Neuronal stem cell (in vitro differentiated cells): ENCODE measurements around the gene C10orf95.

Experiments used
- DNase-seq: peaks from one replicate; pipeline ENCODE4 v3.0.0-alpha.2; 2013; ENCODE audit warnings: low spot score
- H2AFZ ChIP-seq: one replicate; pipeline ENCODE4 v1.6.1; 2013; ENCODE audit warnings: mild to moderate bottlenecking, low read length, inconsistent platforms
- H2AK5ac ChIP-seq: 2 replicates; pipeline ENCODE4 v1.6.1; 2013; ENCODE audit warnings: low read depth, mild to moderate bottlenecking, inconsistent platforms, low read length, moderate library complexity, mixed read lengths
- H2BK120ac ChIP-seq: 2 replicates; pipeline ENCODE4 v1.6.1; 2013; ENCODE audit warnings: low read depth, mild to moderate bottlenecking, inconsistent platforms, low read length, moderate library complexity, mixed read lengths
- H2BK12ac ChIP-seq: one replicate; pipeline ENCODE4 v1.6.1; 2013; ENCODE audit warnings: low read length, inconsistent platforms
- H2BK15ac ChIP-seq: 2 replicates; pipeline ENCODE4 v1.6.1; 2013; ENCODE audit warnings: mild to moderate bottlenecking, low read length, inconsistent platforms, mixed read lengths
- H2BK5ac ChIP-seq: one replicate; pipeline ENCODE4 v1.6.1; 2013; ENCODE audit warnings: inconsistent platforms, mild to moderate bottlenecking, low read length, moderate library complexity
- H3K14ac ChIP-seq: one replicate; pipeline ENCODE4 v1.6.1; 2013; ENCODE audit warnings: low read length, inconsistent platforms
- H3K18ac ChIP-seq: 2 replicates; pipeline ENCODE4 v1.6.1; 2013; ENCODE audit warnings: low read length, inconsistent platforms
- H3K23ac ChIP-seq: 2 replicates; pipeline ENCODE4 v1.6.1; 2013; ENCODE audit warnings: low read depth, mild to moderate bottlenecking, mixed read lengths, low read length, inconsistent platforms; ENCODE audit not compliant: poor library complexity
- H3K27ac ChIP-seq: replicated peaks from 3 replicates; pipeline ENCODE4 v1.5.1; 2013; ENCODE audit warnings: low read length, inconsistent platforms
- H3K27me3 ChIP-seq, 3 experiments: 2 replicates each; pipeline ENCODE4 v1.6.1; 2013; ENCODE audit warnings: low read length in 3 of 3, mild to moderate bottlenecking in 2 of 3, inconsistent platforms in 1 of 3, low read depth in 1 of 3, mixed read lengths in 1 of 3, moderate library complexity in 1 of 3; ENCODE audit not compliant: control insufficient read depth in 3 of 3, insufficient read depth in 3 of 3
- H3K36me3 ChIP-seq, 2 donors: replicated peaks in 1 of 2; 2 replicates each; pipeline ENCODE4 v1.6.1; 2013; ENCODE audit warnings: low read length in 2 of 2; ENCODE audit not compliant: control insufficient read depth in 2 of 2, insufficient read depth in 2 of 2
- H3K4ac ChIP-seq: 2 replicates; pipeline ENCODE4 v1.6.1; 2013; ENCODE audit warnings: inconsistent platforms, mild to moderate bottlenecking, low read length, moderate library complexity
- H3K4me1 ChIP-seq, 2 donors: 1 replicate in 1 of 2; 2 replicates in 1 of 2; pipeline ENCODE4 v1.6.1; 2013; ENCODE audit warnings: low read length in 2 of 2, low read depth in 1 of 2; ENCODE audit not compliant: control insufficient read depth in 2 of 2, insufficient read depth in 1 of 2
- H3K4me2 ChIP-seq: one replicate; pipeline ENCODE4 v1.6.1; 2013; ENCODE audit warnings: mild to moderate bottlenecking, low read length, inconsistent platforms; ENCODE audit not compliant: insufficient read depth, poor library complexity, severe bottlenecking
- H3K4me3 ChIP-seq, 2 donors: 2 replicates each; pipeline ENCODE4 v1.5.1; 2013; ENCODE audit warnings: low read length in 2 of 2, mild to moderate bottlenecking in 2 of 2, inconsistent platforms in 1 of 2, moderate library complexity in 1 of 2
- H3K79me1 ChIP-seq: one replicate; pipeline ENCODE4 v1.6.1; 2013; ENCODE audit warnings: low read depth, mild to moderate bottlenecking, inconsistent platforms, low read length, moderate library complexity
- H3K9ac ChIP-seq: one replicate; pipeline ENCODE4 v1.6.1; 2013; ENCODE audit warnings: mild to moderate bottlenecking, low read depth, low read length, inconsistent platforms; ENCODE audit not compliant: poor library complexity
- H3K9me3 ChIP-seq, 2 donors: replicated peaks in 1 of 2; 2 replicates each; pipeline versions ENCODE3 to v1.6.1; 2013; ENCODE audit warnings: low read length in 2 of 2, mild to moderate bottlenecking in 2 of 2, inconsistent platforms in 1 of 2, low read depth in 1 of 2, mixed read lengths in 1 of 2, moderate library complexity in 1 of 2; ENCODE audit not compliant: control insufficient read depth in 2 of 2, insufficient read depth in 1 of 2
- H4K8ac ChIP-seq: one replicate; pipeline ENCODE4 v1.6.1; 2013; ENCODE audit warnings: low read depth, mild to moderate bottlenecking, inconsistent platforms, low read length, moderate library complexity
- H4K91ac ChIP-seq: one replicate; pipeline ENCODE4 v1.6.1; 2013; ENCODE audit warnings: low read length, low read depth, mild to moderate bottlenecking, inconsistent platforms; ENCODE audit not compliant: poor library complexity
- WGBS, 2 donors: extraction: QIAGEN DNeasy Blood & Tissue Kit; methylation state at CpG; one replicate each; pipeline ENCODE4 v1.1.7; 2013; ENCODE audit warnings: missing lambda C conversion rate in 2 of 2, mixed read lengths in 1 of 2; ENCODE audit not compliant: insufficient read length in 2 of 2, insufficient replicate concordance in 1 of 2; ENCODE audit errors: extremely low coverage in 2 of 2; 5-methylcytosine and 5-hydroxymethylcytosine counted together

Gene C10orf95

DNA sequence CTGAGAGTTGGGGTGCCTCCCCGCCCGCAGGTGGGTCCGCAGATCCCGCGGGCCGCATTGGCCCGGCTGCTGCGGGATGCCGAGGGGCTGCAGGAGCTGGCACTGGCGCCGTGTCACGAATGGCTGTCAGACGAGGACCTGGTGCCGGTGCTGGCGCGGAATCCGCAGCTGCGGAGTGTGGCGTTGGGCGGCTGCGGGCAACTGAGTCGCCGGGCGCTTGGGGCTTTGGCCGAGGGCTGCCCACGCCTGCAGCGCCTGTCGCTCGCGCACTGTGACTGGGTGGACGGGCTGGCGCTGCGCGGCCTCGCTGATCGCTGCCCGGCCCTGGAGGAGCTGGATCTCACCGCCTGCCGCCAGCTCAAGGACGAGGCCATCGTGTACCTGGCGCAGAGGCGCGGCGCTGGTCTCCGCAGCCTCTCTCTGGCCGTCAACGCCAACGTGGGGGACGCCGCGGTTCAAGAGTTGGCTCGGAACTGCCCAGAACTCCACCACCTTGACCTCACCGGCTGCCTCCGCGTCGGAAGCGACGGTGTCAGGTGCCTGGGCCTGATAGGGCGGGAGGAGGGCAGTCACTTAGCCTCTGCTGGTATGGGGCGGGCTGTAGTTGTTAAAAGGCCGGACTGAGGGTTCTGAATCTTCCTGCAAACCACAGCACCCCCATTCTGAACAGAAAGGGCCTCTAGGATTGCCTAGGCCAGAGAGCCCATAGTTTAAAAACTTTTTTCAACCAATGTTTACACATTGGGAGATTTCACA, 29.4 kb downstream of the C10orf95 start:
- DNase-seq: no peak
- WGBS, 2 donors: no CpG with 5 or more reads among the region's 62 CpGs
- Histone ChIP-seq H3K9me3 (no peaks in the 10 kb centered on the region), H3K9ac (peak overlapping the region; percentile 95), H4K91ac (no peak overlapping the region), H2BK120ac (no peak overlapping the region), H3K18ac (peak overlapping the region; percentile 86), H3K23ac (peak overlapping the region; percentile 46), H3K4ac (no peak overlapping the region), H3K4me1 (peaks cover 24 to 27% of the 10 kb centered on the region in 2 donors), H3K4me3 (peak overlapping the region; percentile 81 to 96), H2BK15ac (no peak overlapping the region), H3K27ac (no peak overlapping the region), H2BK5ac (peak overlapping the region; percentile 33), H4K8ac (no peak overlapping the region), H2AK5ac (peak overlapping the region; percentile 25), H3K79me1 (no peaks in the 10 kb centered on the region), H3K36me3 (peaks cover 11 to 34% of the 10 kb centered on the region in 2 donors), H2BK12ac (no peak overlapping the region), H2AFZ (peak overlapping the region; percentile 98), H3K4me2 (peak overlapping the region; percentile 100), H3K14ac (peak overlapping the region; percentile 43), H3K27me3 (peaks cover 0 to 15% (median 0%) of the 10 kb centered on the region in 3 experiments)

DNA sequence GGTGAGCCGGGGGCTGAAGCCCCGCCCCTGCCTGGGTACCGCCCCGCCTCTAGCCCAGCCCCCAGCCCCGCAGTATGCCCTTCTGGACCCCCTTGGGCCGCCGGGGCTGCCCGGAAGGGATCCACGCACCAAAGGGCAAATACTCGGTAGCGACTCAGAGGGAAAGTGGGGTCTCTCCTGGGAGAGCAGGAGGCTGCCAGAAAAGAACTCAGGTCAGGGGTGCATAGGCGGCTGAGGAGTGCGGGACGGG, 29.9 kb downstream of the C10orf95 start:
- H2AK5ac ChIP-seq: peak overlapping the region; percentile 25
- no peak overlapping the region for H3K27ac ChIP-seq
- H3K4me3 ChIP-seq: peak overlapping the region; percentile 81 to 96
- WGBS, 2 donors: no CpG with 5 or more reads among the region's 14 CpGs
- no peak for DNase-seq
- H3K9me3 ChIP-seq: no peaks in the 10 kb centered on the region
- H3K14ac ChIP-seq: peak overlapping the region; percentile 43
- no peaks in the 10 kb centered on the region for H3K79me1 ChIP-seq
- peak overlapping the region; percentile 95 for H3K9ac ChIP-seq
- H4K8ac ChIP-seq: no peak overlapping the region
- H2BK15ac ChIP-seq: no peak overlapping the region
- peaks cover 0 to 15% (median 0%) of the 10 kb centered on the region in 3 experiments for H3K27me3 ChIP-seq
- H2BK5ac ChIP-seq: peak overlapping the region; percentile 33
- no peak overlapping the region for H4K91ac ChIP-seq
- H3K23ac ChIP-seq: peak overlapping the region; percentile 74
- peak overlapping the region; percentile 98 for H2AFZ ChIP-seq
- no peak overlapping the region for H3K4ac ChIP-seq
- peak overlapping the region; percentile 100 for H3K4me2 ChIP-seq
- peaks cover 24 to 27% of the 10 kb centered on the region in 2 donors for H3K4me1 ChIP-seq
- peak overlapping the region; percentile 86 for H3K18ac ChIP-seq
- no peak overlapping the region for H2BK120ac ChIP-seq
- no peak overlapping the region for H2BK12ac ChIP-seq
- peaks cover 11 to 34% of the 10 kb centered on the region in 2 donors for H3K36me3 ChIP-seq

DNA sequence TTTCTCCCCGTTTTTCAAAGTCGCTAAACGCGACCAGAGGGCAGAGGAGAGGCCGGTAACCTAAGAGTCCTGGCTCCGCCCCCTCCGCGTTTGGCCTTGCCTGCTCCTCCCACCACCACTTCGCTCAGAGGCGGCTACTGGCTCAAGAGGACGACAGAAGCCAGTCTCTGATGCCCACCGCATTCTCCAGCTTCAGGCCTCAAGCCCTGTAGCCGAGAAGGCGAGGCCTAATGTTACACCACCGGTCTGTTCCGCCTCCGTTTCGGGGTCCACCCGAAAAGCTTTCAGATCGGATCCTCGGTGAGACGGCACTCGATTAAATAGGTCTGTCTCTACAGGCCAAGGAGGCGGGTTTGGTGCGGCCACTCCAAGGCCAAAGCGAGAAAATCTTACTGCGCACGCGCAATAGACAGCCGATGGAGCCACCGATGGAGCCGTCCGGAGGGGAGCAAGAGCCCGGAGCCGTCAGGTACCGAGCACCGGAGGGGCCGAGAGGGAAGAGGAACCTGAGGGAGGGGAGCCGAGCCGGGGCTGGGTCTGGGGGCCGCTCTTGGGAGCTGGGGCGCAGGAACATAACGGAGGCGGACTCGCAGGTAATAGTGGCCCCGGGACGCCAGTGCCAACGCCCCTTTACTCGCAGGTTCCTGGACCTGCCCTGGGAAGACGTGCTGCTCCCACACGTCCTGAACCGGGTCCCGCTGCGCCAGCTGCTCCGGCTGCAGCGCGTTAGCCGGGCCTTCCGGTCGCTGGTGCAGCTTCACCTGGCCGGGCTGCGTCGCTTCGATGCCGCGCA, 30.4 kb downstream of the C10orf95 start, which contains the start of gene FBXL15:
Gene FBXL15 (plus strand): TSS at position 123 of the 793 bp plus-strand sequence. CDS start 294 bp downstream, at position 417.
- Histone ChIP-seq H2BK12ac (no peak within 1 kb of the TSS), H3K4ac (no peak within 1 kb of the TSS), H3K36me3 (peaks cover 11 to 30% of the 10 kb centered on the region in 2 donors), H2BK15ac (peak within 1 kb of the TSS; percentile 10), H3K27ac (peak within 1 kb of the TSS; percentile 93), H2BK5ac (peak within 1 kb of the TSS; percentile 33), H2AFZ (peak within 1 kb of the TSS; percentile 98), H3K4me3 (peak within 1 kb of the TSS; percentile 81 to 96), H4K8ac (no peak within 1 kb of the TSS), H4K91ac (no peak within 1 kb of the TSS), H3K18ac (peak within 1 kb of the TSS; percentile 93), H3K4me2 (peak within 1 kb of the TSS; percentile 100), H3K79me1 (no peaks in the 10 kb centered on the region), H2AK5ac (peak within 1 kb of the TSS; percentile 25), H3K23ac (peak within 1 kb of the TSS; percentile 74), H3K9me3 (no peaks in the 10 kb centered on the region), H3K27me3 (peaks cover 0 to 15% (median 0%) of the 10 kb centered on the region in 3 experiments), H3K4me1 (peaks cover 21 to 25% of the 10 kb centered on the region in 2 donors), H3K14ac (peak within 1 kb of the TSS; percentile 86), H2BK120ac (no peak within 1 kb of the TSS), H3K9ac (peak within 1 kb of the TSS; percentile 95)
- no CpG with 5 or more reads among the region's 66 CpGs for WGBS, 2 donors
- DNase-seq: peak; percentile 99
